HG03469 (cell line): ENCODE results near the gene DNAH8.

Experiments
- ATAC-seq: cut with Tn5 transposase; IDR thresholded peaks from one replicate; pipeline ENCODE4 v1.9.1; 2021; ENCODE audit warnings: mild to moderate bottlenecking, moderate library complexity, moderate number of reproducible peaks; ENCODE audit not compliant: unreplicated experiment

DNAH8 gene

GRCh38 chr6:39005774-39006173, 290.7 kb downstream of the DNAH8 start:
- ATAC-seq = no peak

DNA sequence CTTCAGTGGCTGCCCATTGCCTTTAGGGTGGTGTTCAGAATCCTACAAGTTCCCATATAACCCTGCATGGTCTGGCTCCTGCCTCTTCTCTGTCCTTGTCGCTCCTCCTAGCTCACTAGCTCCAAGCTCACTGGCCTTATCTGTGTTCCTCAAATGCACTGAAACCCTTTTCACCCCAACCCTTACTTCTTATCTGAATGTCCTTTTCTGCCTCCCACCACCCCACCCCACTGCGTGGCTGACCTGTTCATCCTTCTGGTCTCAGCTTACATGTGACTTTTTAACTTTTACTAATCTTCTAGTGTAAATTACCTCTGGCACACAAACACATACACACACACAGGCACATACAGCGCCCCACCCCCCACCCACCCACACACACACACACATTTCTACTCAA, 292.5 kb downstream of the DNAH8 start:
- no peak for ATAC-seq

DNA sequence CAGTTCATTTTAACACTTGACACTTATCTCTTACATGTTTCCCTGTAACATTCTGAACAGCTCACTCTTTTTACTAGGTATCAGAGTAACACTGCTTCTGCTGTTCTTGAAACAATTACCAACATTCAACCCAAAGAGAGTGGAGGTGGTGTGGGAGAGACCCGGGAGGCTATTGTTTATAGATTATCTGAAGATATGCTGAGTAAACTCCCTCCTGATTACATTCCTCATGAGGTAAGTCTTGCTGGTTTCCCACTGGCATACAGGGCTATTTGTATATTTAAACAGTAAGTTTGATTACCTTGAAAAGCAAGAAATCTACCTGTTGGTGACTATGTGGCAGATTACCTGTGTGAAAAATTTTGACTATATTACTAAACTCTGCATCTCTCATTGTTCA, 293.6 kb downstream of the DNAH8 start:
- no peak for ATAC-seq

GRCh38 chr6:39009476-39009875, 294.4 kb downstream of the DNAH8 start:
- no peak for ATAC-seq

DNA sequence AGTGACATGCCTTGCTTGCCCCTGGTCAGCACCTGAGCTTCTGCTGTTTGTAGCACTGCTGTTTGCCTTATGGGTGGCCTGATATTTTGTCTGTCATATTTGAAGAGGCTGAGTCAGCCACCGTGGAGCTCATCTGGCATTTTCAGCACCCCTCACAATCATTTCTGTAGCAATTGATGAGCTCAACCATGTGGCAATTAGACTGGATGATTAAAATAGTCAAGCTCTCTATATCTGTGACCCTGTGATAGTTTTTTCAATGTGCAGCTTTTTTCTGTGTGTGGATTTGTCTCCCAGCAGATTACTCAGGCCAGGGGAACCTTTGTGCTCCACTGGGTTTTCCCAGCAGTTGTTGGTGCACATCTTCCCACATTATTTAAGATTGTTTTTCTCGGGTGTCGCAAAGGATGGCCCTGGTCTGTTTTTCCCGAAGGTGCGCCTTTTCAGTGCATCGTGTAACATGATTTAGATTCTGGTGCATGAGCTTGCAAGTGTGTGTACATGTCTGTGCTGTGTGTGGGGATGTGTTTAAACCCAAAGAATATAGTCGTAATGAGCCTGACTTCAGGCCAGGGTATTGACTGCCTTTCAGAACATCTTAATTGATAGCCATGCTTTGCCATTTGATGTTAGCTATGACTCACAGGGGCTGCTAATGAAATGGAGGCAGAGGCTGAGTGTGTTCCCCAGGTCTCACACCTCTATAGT, 301.9 kb downstream of the DNAH8 start:
- no peak for ATAC-seq

- no peak for ATAC-seq
Observed at GRCh38 chr6:39017547-39017880, 302.4 kb downstream of the DNAH8 start.

- no peak for ATAC-seq
Observed at GRCh38 chr6:39018103-39018502, 303.0 kb downstream of the DNAH8 start.

DNA sequence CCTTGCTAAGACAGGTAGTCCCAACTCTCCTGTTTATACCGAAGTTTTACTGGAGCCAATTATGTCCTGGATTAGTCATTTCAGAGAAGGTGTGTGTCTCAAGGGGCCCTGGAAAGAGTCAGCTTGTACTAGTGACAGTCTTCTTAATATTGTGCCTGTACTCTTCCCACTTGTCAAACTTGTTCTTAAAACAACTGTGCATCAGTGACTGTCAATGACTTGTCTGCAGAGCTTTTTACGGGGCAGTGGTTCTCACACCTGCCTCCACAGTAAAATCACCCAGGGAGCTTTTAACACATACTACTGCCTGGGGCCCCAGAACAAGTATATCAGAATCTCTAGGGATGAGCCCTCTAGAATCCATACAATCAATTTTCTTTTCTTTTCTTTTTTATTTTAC, 305.0 kb downstream of the DNAH8 start:
- no peak for ATAC-seq

DNA sequence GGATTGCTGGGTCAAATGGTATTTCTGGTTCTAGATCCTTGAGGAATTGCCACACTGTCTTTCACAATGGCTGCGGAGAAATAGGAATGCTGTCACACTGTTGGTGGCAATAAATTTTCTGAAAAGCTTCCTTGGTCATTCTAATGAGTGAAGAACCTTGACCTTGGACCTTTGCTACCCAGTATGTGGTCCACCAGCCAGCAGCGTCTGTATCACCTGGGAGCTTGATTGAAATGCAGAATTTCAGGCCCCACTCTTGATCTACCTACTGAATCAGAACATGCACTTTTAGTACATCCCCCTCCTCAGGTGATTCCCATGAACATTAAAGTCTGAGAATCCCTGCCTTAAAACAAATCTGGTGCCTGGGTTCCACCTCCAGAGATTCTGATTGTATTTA, 305.9 kb downstream of the DNAH8 start:
- ATAC-seq = no peak

GRCh38 chr6:39021779-39022178, 306.7 kb downstream of the DNAH8 start:
- no peak for ATAC-seq

- ATAC-seq = no peak
Observed at GRCh38 chr6:39026175-39026574, 311.1 kb downstream of the DNAH8 start.

- ATAC-seq = no peak
Observed at GRCh38 chr6:39029156-39030011, 314.3 kb downstream of the DNAH8 start.

GRCh38 chr6:39035681-39036080, 320.6 kb downstream of the DNAH8 start:
- no peak for ATAC-seq

DNA sequence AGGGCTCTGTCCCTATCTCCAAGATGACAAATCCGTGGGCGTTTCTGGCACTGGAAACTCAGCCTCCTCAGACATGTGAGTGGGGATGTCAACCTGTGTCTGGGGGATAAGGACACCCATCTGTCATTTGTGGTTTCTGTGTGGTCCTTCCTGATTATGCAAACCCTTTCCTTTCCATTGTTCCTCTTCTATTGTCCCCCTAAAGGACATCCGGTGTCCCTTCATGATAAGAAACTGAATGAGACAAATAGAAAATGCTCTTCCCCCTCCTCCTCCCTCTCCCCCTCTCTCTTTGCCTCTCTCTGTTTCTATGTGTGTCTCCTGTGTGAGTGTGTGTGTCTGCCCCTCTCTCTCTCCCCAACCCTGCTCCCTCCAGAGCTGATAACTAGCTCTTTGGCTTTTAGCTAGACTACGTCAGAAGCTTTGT, 322.0 kb downstream of the DNAH8 start:
- no peak for ATAC-seq

- no peak for ATAC-seq
Observed at GRCh38 chr6:39037707-39038106, 322.6 kb downstream of the DNAH8 start.

DNA sequence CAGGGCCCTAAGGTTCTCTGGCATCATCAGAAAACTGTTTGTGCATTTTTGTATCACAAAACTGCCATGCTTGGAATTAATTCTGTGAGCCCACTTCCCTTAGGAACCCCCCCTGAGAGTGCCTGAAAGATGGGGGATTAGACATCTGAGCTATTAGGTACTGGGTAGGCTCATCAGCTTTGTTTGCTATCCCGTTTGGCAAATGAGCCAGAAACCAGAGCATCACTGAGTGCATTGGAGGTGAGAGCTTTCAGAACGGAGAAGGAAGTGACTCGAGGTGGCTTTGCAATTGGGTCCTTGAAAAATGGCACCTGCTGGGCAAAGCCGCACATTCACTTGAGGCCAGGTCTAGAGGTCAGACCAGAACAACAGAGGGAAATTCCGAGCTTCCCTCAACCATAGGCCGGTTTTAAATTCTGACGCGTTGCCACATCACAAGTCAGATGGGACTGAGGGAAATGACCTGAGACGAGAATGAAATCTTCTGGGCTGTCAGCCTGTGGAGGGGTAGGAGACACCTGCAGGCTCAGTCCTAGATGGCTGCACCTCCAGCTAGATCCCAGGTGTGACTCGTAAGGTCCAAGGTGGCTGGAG, 325.1 kb downstream of the DNAH8 start:
- no peak for ATAC-seq

- no peak for ATAC-seq
Observed at GRCh38 chr6:39041072-39041471, 326.0 kb downstream of the DNAH8 start.

GRCh38 chr6:39043776-39044175, 328.7 kb downstream of the DNAH8 start:
- ATAC-seq = no peak

- no peak for ATAC-seq
Observed at GRCh38 chr6:39044181-39044580, 329.1 kb downstream of the DNAH8 start.

- no peak for ATAC-seq
Observed at GRCh38 chr6:39047434-39048327, 332.6 kb downstream of the DNAH8 start.
